ENCODE measurements around the gene IL24. TPM values are rescaled to one million over a fixed set of nuclear protein-coding genes. Genes with fewer than 3 reads are reported as not detected.
A peak's percentile ranks its signal among the peaks of the same experiment; 100 is the strongest.
"Not testable (repeated sequence)": the region's sequence is repeated elsewhere in the genome, so short reads cannot be mapped to it uniquely, and the experiment has no call there.

The IL24 gene, protein sequence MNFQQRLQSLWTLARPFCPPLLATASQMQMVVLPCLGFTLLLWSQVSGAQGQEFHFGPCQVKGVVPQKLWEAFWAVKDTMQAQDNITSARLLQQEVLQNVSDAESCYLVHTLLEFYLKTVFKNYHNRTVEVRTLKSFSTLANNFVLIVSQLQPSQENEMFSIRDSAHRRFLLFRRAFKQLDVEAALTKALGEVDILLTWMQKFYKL
- polyA plus RNA-seq, result 43.5 TPM

DNA sequence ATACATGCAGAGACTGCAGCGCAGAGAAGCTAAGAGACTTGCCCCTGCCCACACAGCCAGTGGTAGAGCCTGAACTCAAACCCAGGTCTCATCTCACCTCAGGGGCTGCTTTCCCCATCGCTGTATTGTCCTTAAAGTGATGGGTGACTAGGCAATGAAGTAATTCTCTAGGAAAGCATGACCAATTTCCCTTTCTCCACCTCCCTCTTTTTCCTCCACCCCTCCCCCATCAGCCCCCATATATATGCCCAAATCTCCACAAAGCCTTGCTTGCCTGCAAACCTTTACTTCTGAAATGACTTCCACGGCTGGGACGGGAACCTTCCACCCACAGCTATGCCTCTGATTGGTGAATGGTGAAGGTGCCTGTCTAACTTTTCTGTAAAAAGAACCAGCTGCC, at the start of gene IL24:
TSS of gene IL24 (plus strand) at position 269 of the 400 bp plus-strand sequence. CDS start 390 bp downstream, outside the sequence.
- Mint-ChIP-seq H3K4me1 (peaks cover 5 to 21% (median 13%) of the 10 kb centered on the region in 3 donors), H3K9me3 (no peaks in the 10 kb centered on the region), H3K4me3 (no peak within 1 kb of the TSS), H3K36me3 (no peaks in the 10 kb centered on the region), H3K27ac (peak within 1 kb of the TSS in 1 of 3 donors; percentile 48), H3K27me3 (peaks cover 2% of the 10 kb centered on the region)

DNA sequence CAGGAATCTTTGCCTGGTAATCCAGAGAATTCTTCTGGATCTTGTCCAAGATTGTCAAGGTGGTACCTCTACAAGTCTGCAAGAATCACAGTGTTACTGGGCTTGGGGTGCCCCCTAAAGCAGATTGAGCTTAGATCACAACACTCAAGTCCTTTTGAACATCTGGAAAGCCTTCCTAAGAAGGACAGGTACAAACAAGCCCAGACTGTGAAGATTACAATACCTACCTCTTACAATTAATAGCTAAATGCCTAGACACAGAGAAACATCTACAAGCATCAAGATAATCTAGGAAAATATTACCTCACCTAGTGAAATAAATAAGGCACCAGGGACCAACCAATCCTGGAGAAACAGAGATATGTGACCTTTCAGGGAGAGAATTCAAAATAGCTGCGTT, 49.3 kb upstream of the IL24 start:
- no peaks in the 10 kb centered on the region for H3K4me1 Mint-ChIP-seq
- H3K27me3 Mint-ChIP-seq, result peaks cover 19% of the 10 kb centered on the region

GRCh38 chr1:206850401-206850800, 46.8 kb upstream of the IL24 start:
- no peak overlapping the region for H3K27ac Mint-ChIP-seq
- peaks cover 19% of the 10 kb centered on the region for H3K27me3 Mint-ChIP-seq
- H3K4me1 Mint-ChIP-seq, result no peaks in the 10 kb centered on the region
- H3K9me3 Mint-ChIP-seq, result peaks cover 0 to 5% (median 2%) of the 10 kb centered on the region in 3 donors
- peaks cover 1% of the 10 kb centered on the region for H3K36me3 Mint-ChIP-seq
- no peak overlapping the region for H3K4me3 Mint-ChIP-seq

More for the DNA sequence above, 49.3 kb upstream of the IL24 start:
- no peaks in the 10 kb centered on the region for H3K9me3 Mint-ChIP-seq
- H3K27ac Mint-ChIP-seq, result no peak overlapping the region
- peaks cover 1% of the 10 kb centered on the region for H3K36me3 Mint-ChIP-seq
- no peak overlapping the region for H3K4me3 Mint-ChIP-seq

DNA sequence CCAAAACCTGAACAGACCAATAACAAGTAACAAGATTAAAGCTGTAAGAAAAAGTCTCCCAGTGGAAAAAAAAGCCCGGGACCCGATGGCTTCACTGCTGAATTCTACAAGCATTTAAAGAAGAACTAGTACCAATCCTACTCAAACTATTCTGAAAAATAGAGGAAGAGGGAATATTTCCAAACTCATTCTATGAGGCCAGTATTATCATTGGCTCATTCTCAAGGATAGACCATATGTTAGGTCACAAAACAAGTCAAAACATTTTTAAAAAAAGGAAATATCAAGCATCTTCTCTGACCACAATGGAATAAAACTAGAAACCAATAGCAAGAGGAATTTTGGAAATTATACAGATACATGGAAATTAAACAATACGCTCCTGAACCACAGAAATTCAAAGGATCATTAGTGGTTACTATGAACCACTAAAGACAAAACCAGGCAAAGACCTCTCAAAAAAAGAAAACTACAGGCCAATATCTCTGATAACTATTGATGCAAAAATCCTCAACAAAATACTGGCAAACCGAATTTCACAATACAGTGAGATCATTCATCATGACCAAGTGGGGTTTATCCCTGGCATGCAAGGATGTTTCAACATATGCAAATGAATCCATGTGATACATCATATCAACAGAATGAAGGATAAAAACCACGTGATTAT, 45.8 kb upstream of the IL24 start:
- Mint-ChIP-seq H3K9me3 (peaks cover 0 to 5% (median 2%) of the 10 kb centered on the region in 3 donors), H3K27me3 (peaks cover 19% of the 10 kb centered on the region), H3K27ac (no peak overlapping the region), H3K4me3 (no peak overlapping the region), H3K36me3 (peaks cover 1% of the 10 kb centered on the region), H3K4me1 (no peaks in the 10 kb centered on the region)

DNA sequence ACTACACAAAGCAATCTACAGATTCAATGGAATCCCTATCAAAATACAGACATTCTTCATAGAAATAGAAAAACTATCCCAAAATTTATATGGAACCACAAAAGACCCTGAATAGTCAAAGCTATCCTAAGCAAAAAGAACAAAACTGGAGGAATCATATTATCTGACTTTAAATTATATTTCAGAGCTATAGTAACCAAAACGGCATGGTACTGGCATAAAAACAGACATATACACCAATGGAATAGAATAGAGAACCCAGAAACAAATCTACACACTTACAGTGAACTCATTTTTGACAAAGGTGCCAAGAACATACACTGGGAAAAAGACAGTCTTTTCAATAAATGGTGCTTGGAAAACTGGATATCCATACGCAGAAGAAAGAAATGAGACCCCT, 44.6 kb upstream of the IL24 start:
- not testable (repeated sequence) for H3K4me3 Mint-ChIP-seq, H3K27ac Mint-ChIP-seq, H3K4me1 Mint-ChIP-seq, H3K36me3 Mint-ChIP-seq, H3K9me3 Mint-ChIP-seq
- peaks cover 19% of the 10 kb centered on the region for H3K27me3 Mint-ChIP-seq

DNA sequence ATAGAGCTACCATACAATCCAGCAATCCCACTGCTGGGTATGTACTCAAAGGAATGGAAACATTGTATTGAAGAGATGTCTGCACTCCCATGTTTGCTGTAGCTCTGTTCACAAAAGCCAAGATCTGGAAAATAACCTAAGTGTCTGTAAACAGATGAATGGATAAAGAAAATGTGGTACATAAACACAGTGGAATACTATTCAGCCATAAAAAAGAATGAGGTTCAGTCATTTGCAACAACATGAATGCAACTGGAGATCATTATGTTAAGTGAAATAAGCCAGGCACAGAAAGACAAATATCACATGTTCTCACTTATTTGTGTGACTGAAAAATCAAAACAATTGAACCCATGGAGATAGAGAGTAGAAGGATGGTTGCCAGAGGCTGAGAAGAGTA, 43.5 kb upstream of the IL24 start:
- H3K27ac Mint-ChIP-seq, H3K4me3 Mint-ChIP-seq, H3K36me3 Mint-ChIP-seq, H3K4me1 Mint-ChIP-seq, H3K9me3 Mint-ChIP-seq: not testable (repeated sequence)
- H3K27me3 Mint-ChIP-seq, result peaks cover 14% of the 10 kb centered on the region

GRCh38 chr1:206854401-206855129, 42.7 kb upstream of the IL24 start:
- peaks cover 1% of the 10 kb centered on the region for H3K36me3 Mint-ChIP-seq
- no peak overlapping the region for H3K27ac Mint-ChIP-seq
- H3K9me3 Mint-ChIP-seq, result peaks cover 0 to 5% (median 2%) of the 10 kb centered on the region in 3 donors
- peaks cover 0 to 5% (median 0%) of the 10 kb centered on the region in 3 donors for H3K4me1 Mint-ChIP-seq
- peaks cover 9% of the 10 kb centered on the region for H3K27me3 Mint-ChIP-seq
- H3K4me3 Mint-ChIP-seq, result no peak overlapping the region

- no peaks in the 10 kb centered on the region for H3K36me3 Mint-ChIP-seq
- peaks cover 0 to 5% (median 2%) of the 10 kb centered on the region in 3 donors for H3K9me3 Mint-ChIP-seq
- no peak overlapping the region for H3K4me3 Mint-ChIP-seq
- H3K27ac Mint-ChIP-seq, result no peak overlapping the region
- peaks cover 0 to 5% (median 0%) of the 10 kb centered on the region in 3 donors for H3K4me1 Mint-ChIP-seq
- H3K27me3 Mint-ChIP-seq, result peaks cover 12% of the 10 kb centered on the region
These were observed 41.4 kb upstream of the IL24 start for GRCh38 chr1:206855859-206856258.

- H3K27ac Mint-ChIP-seq, result no peak overlapping the region
- H3K9me3 Mint-ChIP-seq, result peaks cover 0 to 5% (median 2%) of the 10 kb centered on the region in 3 donors
- no peak overlapping the region for H3K4me3 Mint-ChIP-seq
- peaks cover 0 to 5% (median 0%) of the 10 kb centered on the region in 3 donors for H3K4me1 Mint-ChIP-seq
- peaks cover 3% of the 10 kb centered on the region for H3K36me3 Mint-ChIP-seq
- H3K27me3 Mint-ChIP-seq, result peaks cover 15% of the 10 kb centered on the region
These were observed 40.4 kb upstream of the IL24 start for GRCh38 chr1:206856674-206857464.

DNA sequence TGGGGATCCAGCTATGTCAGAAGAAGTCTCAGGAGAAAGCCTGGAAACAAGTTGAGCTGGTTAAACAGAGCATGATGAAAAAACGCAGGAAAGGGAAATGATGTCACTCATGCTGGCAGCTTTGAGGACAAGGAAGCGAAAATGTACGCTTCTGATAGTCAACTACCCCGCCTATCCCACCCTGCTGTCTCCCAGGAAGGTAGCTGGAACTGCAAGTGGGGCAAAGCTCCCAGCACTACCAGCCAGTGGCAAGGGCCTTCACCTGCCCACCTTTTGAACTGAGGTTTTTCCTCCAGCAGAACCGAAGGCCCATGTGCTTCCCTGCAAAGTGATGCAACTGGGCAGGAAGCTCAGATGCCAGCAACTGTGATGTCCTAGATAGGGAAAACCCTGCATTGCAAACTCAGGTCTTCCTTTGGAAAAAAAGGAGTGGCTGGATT, 38.1 kb upstream of the IL24 start:
- H3K27ac Mint-ChIP-seq, result no peak overlapping the region
- peaks cover 0 to 5% (median 0%) of the 10 kb centered on the region in 3 donors for H3K4me1 Mint-ChIP-seq
- H3K4me3 Mint-ChIP-seq, result no peak overlapping the region
- no peaks in the 10 kb centered on the region for H3K9me3 Mint-ChIP-seq
- H3K27me3 Mint-ChIP-seq, result peaks cover 18% of the 10 kb centered on the region
- peaks cover 3% of the 10 kb centered on the region for H3K36me3 Mint-ChIP-seq

DNA sequence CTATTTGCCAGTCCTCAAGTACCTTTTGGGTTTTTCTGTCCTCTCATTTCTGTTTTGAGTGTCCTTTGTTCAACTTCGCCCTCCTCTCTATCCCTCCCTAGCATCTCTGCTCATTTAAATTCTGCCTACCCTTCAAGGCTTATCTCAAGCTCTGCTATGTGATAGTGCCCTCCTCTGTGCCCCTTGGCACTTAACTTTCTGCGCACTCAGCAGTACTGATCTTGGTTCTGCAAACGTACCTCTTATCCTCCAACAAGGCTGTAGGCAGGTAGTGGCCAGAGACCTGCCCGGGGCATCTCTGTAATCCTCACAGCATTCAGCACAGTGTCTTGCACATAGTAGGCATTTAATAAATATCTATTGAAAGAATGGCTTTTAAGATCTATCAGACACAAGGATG, 37.1 kb upstream of the IL24 start:
- peaks cover 0 to 5% (median 3%) of the 10 kb centered on the region in 3 donors for H3K4me1 Mint-ChIP-seq
- no peaks in the 10 kb centered on the region for H3K9me3 Mint-ChIP-seq
- H3K27ac Mint-ChIP-seq, result no peak overlapping the region
- H3K4me3 Mint-ChIP-seq, result no peak overlapping the region
- peaks cover 3% of the 10 kb centered on the region for H3K36me3 Mint-ChIP-seq
- peaks cover 21% of the 10 kb centered on the region for H3K27me3 Mint-ChIP-seq

GRCh38 chr1:206863266-206863665, 34.0 kb upstream of the IL24 start:
- Mint-ChIP-seq H3K4me1 (peaks cover 0 to 3% (median 2%) of the 10 kb centered on the region in 3 donors), H3K9me3 (no peaks in the 10 kb centered on the region), H3K4me3 (no peak overlapping the region), H3K36me3 (peaks cover 3% of the 10 kb centered on the region), H3K27me3 (peaks cover 21% of the 10 kb centered on the region), H3K27ac (no peak overlapping the region)

GRCh38 chr1:206864939-206865671, 32.1 kb upstream of the IL24 start, which contains the start of gene IL20:
TSS of gene IL20 (plus strand) at chr1:206865623. CDS start at chr1:206865853, 230 bp downstream.
- Mint-ChIP-seq H3K9me3 (no peaks in the 10 kb centered on the region), H3K4me3 (no peak within 1 kb of the TSS), H3K36me3 (peaks cover 3% of the 10 kb centered on the region), H3K4me1 (peaks cover 0 to 3% (median 0%) of the 10 kb centered on the region in 3 donors), H3K27ac (peak within 1 kb of the TSS in 1 of 3 donors; percentile 29), H3K27me3 (peaks cover 23% of the 10 kb centered on the region)

GRCh38 chr1:206866062-206866461, 31.2 kb upstream of the IL24 start:
- Mint-ChIP-seq H3K36me3 (peaks cover 3% of the 10 kb centered on the region), H3K27me3 (peaks cover 21% of the 10 kb centered on the region), H3K4me1 (peaks cover 0 to 3% (median 0%) of the 10 kb centered on the region in 3 donors), H3K27ac (no peak overlapping the region), H3K9me3 (no peaks in the 10 kb centered on the region), H3K4me3 (no peak overlapping the region)

All from IgD-negative memory B cell (primary cell).